Calu3 (cell line): ENCODE results near the gene IRF7. TPM values are rescaled to one million over a fixed set of nuclear protein-coding genes. Genes with fewer than 3 reads are reported as not detected.

Source experiments
- BruUV-seq: library from RNA; stranded (reverse); fragments of 400-500 nt; replicated peaks from 2 replicates; lab custom pipeline; 2021; lab: Mats Ljungman, UMichigan
- CTCF ChIA-PET: fragments of 300-600 bp; sonication (Branson Sonifier 250); formaldehyde crosslinking; loops from one replicate; lab custom pipeline; 2022; ENCODE audit warnings: antibody characterized with exemption; lab: Charles Lee
- DNase-seq: peaks from one replicate; pipeline ENCODE4 v3.0.0; 2022
- H3K27ac Mint-ChIP-seq: one replicate; pipeline ENCODE4 v1.8.0; 2022; ENCODE audit warnings: mixed read lengths; ENCODE audit not compliant: unreplicated experiment
- H3K27me3 Mint-ChIP-seq: one replicate; pipeline ENCODE4 v1.8.0; 2022; ENCODE audit warnings: mixed read lengths; ENCODE audit not compliant: unreplicated experiment
- H3K36me3 Mint-ChIP-seq: one replicate; pipeline ENCODE4 v1.8.0; 2022; ENCODE audit warnings: mild to moderate bottlenecking, moderate library complexity, mixed read lengths; ENCODE audit not compliant: insufficient read depth, unreplicated experiment
- H3K4me1 Mint-ChIP-seq: one replicate; pipeline ENCODE4 v1.8.0; 2022; ENCODE audit warnings: mild to moderate bottlenecking, low read depth, mixed read lengths; ENCODE audit not compliant: unreplicated experiment
- H3K4me3 Mint-ChIP-seq: one replicate; pipeline ENCODE4 v1.8.0; 2022; ENCODE audit warnings: mild to moderate bottlenecking, low read depth, moderate library complexity, mixed read lengths; ENCODE audit not compliant: unreplicated experiment
- H3K9me3 Mint-ChIP-seq: one replicate; pipeline ENCODE4 v1.8.0; 2022; ENCODE audit warnings: low read depth, mixed read lengths; ENCODE audit not compliant: unreplicated experiment
- intact Hi-C: fragments of 100-400 bp; cut with micrococcal nuclease; formaldehyde crosslinking; loops from one replicate; pipeline ENCODE4 v1.10.0; 2022; ENCODE audit not compliant: unreplicated experiment
- total RNA-seq: library from RNA; stranded (reverse); gene quantifications from 2 replicates; pipeline ENCODE4 v1.2.3, GENCODE V29; 2022
- TF ChIP-seq, protein P1 (sequence below): fragments of 200-600 bp; IDR thresholded peaks from one replicate; pipeline ENCODE4 v1.8.0; 2022; ENCODE audit warnings: antibody characterized with exemption; ENCODE audit not compliant: unreplicated experiment

IRF7 gene
- total RNA-seq, 1 experiment from 2014 or later: 48.7 TPM

GRCh38 chr11:587546-587945 is 28.2 kb downstream of the IRF7 start:
- Mint-ChIP-seq H3K27me3 (no peaks in the 10 kb centered on the region), H3K4me3 (peak overlapping the region; percentile 10), H3K4me1 (peaks cover 23% of the 10 kb centered on the region), H3K36me3 (peaks cover 58% of the 10 kb centered on the region), H3K9me3 (no peaks in the 10 kb centered on the region), H3K27ac (peak overlapping the region; percentile 33)
- intact Hi-C loops: no loop called here
- BruUV-seq: no TSS peak
- TF ChIP-seq, protein P1, sequence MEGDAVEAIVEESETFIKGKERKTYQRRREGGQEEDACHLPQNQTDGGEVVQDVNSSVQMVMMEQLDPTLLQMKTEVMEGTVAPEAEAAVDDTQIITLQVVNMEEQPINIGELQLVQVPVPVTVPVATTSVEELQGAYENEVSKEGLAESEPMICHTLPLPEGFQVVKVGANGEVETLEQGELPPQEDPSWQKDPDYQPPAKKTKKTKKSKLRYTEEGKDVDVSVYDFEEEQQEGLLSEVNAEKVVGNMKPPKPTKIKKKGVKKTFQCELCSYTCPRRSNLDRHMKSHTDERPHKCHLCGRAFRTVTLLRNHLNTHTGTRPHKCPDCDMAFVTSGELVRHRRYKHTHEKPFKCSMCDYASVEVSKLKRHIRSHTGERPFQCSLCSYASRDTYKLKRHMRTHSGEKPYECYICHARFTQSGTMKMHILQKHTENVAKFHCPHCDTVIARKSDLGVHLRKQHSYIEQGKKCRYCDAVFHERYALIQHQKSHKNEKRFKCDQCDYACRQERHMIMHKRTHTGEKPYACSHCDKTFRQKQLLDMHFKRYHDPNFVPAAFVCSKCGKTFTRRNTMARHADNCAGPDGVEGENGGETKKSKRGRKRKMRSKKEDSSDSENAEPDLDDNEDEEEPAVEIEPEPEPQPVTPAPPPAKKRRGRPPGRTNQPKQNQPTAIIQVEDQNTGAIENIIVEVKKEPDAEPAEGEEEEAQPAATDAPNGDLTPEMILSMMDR: no peak
- DNase-seq: no peak
- CTCF ChIA-PET: interaction anchor here (1.2 kb wide), 2 partner anchors 26 to 32 kb away, joined by 3 read pairs; no protein-coding TSS in a partner anchor

DNA sequence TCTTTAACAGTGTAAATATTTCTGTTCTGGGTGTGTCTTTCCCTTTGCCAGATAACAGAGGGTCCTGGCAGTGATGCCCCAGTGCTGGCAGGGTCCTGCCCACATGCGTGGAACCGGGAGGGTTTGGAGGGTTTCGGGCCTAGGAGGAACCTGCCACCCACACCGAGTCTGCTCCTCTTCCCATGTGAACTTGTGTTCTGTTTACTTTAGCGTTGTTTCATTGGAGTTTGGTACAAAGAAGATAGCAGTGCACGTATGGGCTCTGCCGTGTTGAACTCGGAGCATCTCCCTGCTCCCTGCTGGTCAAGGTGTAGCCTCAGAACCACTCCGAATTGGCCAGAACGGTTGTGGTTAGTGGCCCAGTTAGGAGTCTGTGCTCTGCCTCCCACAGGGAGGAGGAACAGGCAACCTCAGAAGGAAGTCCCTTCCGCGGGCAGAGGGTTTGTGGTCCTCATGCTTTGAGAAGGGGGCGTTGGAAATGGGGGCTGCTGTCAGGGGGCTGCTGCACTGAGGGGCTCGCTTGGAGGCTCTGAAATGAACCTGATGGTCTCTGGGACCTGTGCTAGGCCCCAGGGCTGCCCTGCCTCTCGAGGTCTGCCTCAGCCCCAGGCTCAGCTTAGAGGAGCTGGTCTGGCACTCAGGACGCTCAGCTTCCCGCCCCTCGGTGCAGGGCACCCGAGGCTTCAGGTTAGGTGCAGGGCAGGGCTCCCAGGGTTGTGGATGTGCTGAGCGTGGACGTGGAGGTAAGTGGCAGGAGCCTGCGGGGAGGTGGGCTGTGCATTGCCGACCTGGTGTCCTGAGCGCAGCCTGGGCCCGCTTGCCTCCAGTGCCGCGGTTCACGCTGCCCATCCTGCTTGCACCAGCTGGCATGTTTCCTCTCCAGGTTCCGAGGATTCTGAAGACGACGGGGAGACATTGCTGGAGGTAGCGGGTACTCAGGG is 29.1 kb downstream of the IRF7 start:
- no peaks in the 10 kb centered on the region for H3K27me3 Mint-ChIP-seq
- no peak overlapping the region for H3K4me3 Mint-ChIP-seq
- BruUV-seq: no TSS peak
- H3K27ac Mint-ChIP-seq: no peak overlapping the region
- H3K36me3 Mint-ChIP-seq: peaks cover 57% of the 10 kb centered on the region
- intact Hi-C loops: no loop called here
- CTCF ChIA-PET: interaction anchor here (1.2 kb wide), 1 partner anchor 25 kb away, joined by 3 read pairs; no protein-coding TSS in a partner anchor
- peaks cover 23% of the 10 kb centered on the region for H3K4me1 Mint-ChIP-seq
- TF ChIP-seq, protein P1: no peak
- no peak for DNase-seq
- H3K9me3 Mint-ChIP-seq: no peaks in the 10 kb centered on the region

DNA sequence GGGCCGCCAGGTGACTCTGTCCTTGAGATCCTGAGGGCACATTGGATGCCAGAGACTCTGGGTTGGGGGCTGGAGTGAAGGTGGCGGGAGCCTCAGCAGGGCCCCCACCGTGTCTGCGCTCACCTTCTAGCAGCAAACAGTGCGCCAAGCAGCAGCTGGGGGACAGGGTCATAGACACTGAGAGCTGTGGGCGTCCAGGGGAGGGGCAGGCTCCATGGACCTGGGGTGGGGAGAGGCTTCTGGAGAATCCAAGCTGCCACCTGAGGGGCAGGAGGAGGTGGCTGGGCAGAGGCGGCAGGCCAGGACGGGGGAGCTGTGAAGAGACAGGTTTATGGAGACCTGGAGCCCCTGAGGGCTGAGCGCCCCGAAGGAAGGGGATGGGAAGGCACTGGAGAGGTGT is 31.5 kb downstream of the IRF7 start:
- Mint-ChIP-seq H3K4me1 (peaks cover 28% of the 10 kb centered on the region), H3K27me3 (no peaks in the 10 kb centered on the region), H3K9me3 (no peaks in the 10 kb centered on the region), H3K27ac (no peak overlapping the region), H3K4me3 (no peak overlapping the region), H3K36me3 (peaks cover 47% of the 10 kb centered on the region)
- DNase-seq: no peak
- CTCF ChIA-PET: no interaction called here
- BruUV-seq: no TSS peak
- TF ChIP-seq, protein P1: no peak
- intact Hi-C loops: no loop called here

- no peak overlapping the region for H3K27ac Mint-ChIP-seq
- no peak for DNase-seq
- BruUV-seq: no TSS peak
- no peaks in the 10 kb centered on the region for H3K27me3 Mint-ChIP-seq
- intact Hi-C loops: no loop called here
- CTCF ChIA-PET: interaction anchor here (0.6 kb wide), 1 partner anchor 158 kb away, joined by 3 read pairs; no protein-coding TSS in a partner anchor
- peaks cover 34% of the 10 kb centered on the region for H3K36me3 Mint-ChIP-seq
- H3K9me3 Mint-ChIP-seq: no peaks in the 10 kb centered on the region
- peaks cover 31% of the 10 kb centered on the region for H3K4me1 Mint-ChIP-seq
- TF ChIP-seq, protein P1: no peak
- no peak overlapping the region for H3K4me3 Mint-ChIP-seq
Observed at GRCh38 chr11:581752-582151, 34.0 kb downstream of the IRF7 start.
